HG03060 (cell line): ENCODE measurements around the gene DLGAP1.
"Not testable (repeated sequence)": the region's sequence is repeated elsewhere in the genome, so short reads cannot be mapped to it uniquely, and the experiment has no call there.

Experiments used
- ATAC-seq: cut with Tn5 transposase; IDR thresholded peaks from one replicate; pipeline ENCODE4 v1.9.1; 2021; ENCODE audit warnings: low read depth, moderate number of reproducible peaks; ENCODE audit not compliant: unreplicated experiment

DLGAP1 gene

GRCh38 chr18:3584266-3584861 lies 870.7 kb downstream of the DLGAP1 start:
- ATAC-seq, result no peak

GRCh38 chr18:3583873-3584247 lies 871.2 kb downstream of the DLGAP1 start:
- ATAC-seq, result no peak

DNA sequence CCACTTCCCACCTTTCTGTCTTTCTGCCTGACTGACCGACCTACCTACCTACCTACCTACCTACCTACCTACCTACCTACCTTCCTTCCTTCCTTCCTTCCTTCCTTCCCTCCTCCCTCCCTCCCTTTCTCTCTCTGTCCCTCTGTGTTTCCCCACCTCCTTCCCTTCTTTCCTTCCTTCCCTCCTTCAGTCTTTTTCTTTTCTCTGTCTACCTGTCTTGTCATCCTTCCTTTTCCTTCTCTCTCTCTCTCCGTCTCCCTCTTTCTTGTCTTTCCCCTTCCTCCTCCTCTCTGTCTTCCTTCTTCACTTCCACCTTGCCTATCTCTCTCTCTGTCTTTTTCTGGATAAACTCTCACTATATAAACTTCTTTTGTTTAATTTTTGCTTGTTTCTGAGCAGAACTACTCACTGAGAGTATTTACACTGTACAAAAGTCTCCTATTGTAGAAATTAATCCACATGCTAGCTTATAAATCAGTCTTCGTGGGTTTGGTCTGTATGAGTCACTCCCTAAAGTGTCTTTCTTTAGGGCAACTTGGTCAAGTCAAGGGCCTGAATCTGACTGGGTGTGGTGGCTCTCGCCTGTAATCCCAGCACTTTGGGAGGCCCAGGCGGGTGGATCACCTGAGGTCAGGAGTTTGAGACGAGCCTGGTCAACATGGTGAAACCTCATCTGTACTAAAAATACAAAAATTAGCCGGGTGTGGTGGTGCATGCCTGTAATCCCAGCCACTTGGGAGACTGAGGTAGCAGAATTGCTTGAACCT lies 871.8 kb downstream of the DLGAP1 start:
- not testable (repeated sequence) for ATAC-seq

DNA sequence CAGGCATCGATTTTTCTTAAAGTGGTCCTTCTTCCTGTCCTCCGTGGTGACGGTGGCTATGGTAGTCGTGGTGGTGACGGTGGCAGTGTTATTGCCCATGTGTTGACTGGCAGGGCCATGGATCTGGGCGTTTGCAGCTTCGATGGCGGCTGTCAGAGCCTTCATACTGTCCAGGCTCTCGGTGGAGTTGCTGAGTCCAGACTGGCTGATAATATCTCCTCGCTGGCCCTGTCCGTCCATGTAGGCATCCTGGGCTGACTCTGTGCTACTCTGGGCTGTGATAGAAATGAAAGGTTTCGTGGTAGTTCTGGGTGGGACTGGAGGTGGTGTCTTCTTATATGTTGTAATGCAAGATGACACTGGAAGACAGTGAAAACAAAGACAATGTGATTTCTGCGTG lies 873.2 kb downstream of the DLGAP1 start:
- ATAC-seq, result no peak

- not testable (repeated sequence) for ATAC-seq
These were observed 874.5 kb downstream of the DLGAP1 start for GRCh38 chr18:3580523-3581025.

GRCh38 chr18:3579701-3580100 lies 875.4 kb downstream of the DLGAP1 start:
- no peak for ATAC-seq

GRCh38 chr18:3578621-3579020 lies 876.5 kb downstream of the DLGAP1 start:
- ATAC-seq, result no peak

DNA sequence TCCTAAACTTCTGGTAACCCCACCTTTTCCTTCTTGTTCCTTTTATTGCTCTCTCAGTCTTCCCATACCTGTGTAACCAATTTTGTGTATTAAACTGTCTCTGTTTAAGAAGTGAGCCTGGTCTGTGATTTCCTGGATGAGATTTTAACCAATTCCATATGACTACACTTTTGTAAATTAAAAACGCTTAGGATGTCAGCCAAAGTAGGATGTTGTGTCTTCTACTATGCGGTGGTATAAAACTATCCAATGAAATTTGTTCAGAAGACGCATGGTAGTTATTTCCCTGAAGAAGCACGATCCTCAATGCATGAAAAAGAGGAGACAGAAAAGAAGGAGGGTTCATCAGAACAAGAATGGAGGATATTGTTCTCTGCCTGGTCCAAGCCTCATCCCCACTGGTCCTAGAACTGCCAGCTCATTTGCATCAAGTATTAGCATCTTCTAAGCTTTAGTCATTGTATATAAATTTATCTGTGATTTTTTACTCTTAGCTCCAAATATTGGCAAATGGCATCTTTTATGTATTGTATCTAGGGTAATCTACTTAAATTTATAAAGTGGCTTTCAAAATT lies 877.7 kb downstream of the DLGAP1 start:
- ATAC-seq, result no peak

DNA sequence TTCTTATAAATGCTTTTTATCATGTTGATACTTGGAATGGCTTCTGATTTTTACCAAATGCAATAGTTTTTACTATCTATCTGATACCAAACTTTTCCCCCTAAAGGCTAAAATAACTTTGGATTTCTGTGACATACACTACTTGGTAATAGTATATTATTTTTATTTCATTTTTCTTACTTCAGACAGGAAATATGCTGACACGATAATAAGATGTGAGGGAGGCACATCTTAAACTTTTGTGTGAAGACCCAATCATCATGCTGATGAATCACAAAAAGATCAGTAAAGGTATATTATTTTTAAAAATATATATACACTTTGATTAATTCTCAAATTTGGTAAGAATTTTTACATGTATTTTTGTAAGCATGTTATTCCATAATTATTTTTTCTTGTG lies 882.3 kb downstream of the DLGAP1 start:
- no peak for ATAC-seq

- no peak for ATAC-seq
These were observed 888.3 kb downstream of the DLGAP1 start for GRCh38 chr18:3566851-3567250.

DNA sequence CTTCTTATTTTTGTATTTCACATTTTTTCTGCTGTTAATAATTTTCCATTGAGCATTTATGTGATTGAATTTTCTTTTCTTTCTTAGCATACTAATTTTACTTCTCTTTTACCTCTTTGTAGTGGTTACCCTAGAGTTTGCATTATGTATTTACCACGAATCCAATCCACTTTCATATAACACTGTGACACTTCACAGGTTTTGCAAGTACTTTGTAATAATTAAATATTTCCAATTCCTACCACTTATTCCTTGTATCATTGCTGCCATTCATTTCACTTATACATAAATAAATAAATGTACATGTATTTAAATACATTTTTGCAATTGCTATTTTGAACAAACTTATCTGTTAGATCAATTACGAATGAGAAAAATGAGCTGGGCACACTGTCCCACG lies 894.4 kb downstream of the DLGAP1 start:
- ATAC-seq, result no peak

DNA sequence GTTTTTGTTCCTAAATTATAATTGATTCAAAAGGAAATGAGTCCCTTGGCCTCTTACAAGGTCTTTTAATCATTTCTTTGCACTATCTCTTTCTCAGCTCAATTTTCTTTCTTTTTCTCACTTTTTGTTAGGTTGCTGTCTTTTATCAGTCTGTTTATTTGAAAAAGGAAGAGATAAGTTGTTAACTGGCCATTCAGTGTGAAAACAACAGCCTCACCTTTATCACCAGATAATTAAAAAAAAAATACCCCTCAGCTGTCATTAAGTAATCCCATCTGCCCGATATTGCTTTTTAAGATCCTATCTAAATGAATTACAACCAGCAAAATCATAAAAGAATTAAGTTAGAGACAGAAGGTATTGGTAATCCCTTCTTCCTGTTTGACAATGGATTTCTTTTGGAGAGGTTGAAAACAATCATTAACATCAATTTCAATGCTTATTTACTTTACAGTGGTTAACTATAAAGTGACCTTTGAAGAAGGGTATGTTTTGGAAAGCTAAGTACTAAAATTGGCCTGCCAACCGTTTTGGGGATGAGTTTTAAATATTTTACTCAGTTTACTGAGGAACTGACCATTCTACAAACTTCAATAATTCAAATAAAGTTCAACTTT lies 900.2 kb downstream of the DLGAP1 start:
- ATAC-seq, result no peak

DNA sequence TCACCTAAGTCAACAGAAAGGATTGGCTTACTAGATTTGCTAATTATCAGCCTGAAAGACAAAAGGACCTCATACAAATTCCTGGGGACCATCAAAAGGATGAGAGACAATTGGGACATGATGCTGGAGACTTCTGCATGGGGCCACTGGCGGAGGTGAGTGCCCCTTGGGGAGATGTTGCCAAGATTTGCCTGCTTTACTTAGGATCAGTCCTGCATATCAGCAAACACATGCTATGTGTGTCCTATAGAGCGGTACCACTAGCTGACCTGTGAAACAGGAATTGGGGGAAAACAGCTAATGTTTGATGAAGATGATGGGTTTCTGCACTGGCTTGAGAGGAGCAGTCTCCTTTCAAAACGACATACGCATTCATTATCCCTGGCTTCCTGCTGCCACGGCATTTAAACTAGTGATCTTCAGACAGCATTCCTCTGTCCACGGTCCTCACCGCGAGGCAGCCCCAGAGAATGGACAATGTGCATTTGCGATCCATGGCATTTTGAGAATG lies 901.0 kb downstream of the DLGAP1 start:
- ATAC-seq, result no peak

DNA sequence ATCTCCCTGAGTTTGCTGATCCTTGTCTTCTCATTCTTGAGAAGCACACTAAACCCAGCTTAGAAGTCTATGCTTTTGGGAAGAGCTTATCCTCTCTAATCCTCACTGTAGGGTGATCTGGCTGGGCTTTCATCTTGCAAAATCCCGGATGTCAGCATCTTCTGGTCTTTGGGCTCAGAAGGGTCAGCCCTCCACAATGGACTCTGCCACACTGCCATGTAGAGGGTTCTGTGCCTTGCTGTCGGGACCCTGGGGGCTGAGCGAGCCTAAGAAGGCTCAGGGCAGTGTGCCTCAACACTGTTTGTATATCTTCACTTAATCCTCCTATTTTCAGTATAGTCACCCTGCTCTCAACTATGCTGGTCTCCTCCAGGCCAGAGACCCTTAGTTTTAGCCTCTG lies 902.8 kb downstream of the DLGAP1 start:
- ATAC-seq, result no peak

DNA sequence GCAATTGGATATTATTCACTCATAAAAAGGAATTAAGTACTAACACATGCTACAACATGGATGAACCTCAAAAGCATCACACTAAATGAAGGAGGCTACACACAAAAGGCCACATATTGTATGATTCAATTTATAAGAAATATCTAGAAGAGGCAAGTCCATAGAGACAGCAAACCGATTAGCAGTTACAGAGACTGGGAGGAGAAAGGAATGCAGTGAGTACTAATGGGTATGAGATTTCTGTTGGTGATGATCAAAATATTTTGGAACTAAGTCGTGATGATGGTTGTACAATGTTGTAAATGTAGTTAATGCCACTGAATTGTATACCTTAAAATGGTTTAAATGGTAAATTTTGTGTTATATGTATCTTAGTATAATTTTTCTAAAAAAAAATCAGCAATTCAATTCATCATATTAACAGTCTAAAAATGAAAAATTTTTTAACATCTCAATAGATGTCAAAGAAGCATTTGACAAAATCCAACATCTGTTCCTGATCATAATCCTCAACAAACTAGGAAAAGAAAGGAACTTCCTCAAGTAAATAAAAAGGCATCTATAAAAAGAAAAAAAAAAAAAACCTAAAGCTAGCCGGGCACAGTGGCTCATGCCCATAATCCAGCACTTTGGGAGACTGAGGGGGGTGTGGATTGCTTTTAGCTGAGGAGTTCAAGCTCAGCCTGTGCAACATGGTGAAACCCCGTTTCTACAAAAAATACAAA lies 907.1 kb downstream of the DLGAP1 start:
- no peak for ATAC-seq

- no peak for ATAC-seq
These were observed 909.0 kb downstream of the DLGAP1 start for GRCh38 chr18:3546106-3546505.

GRCh38 chr18:3544537-3544936 lies 910.6 kb downstream of the DLGAP1 start:
- ATAC-seq, result no peak

- no peak for ATAC-seq
These were observed 913.3 kb downstream of the DLGAP1 start for GRCh38 chr18:3541549-3542386.

DNA sequence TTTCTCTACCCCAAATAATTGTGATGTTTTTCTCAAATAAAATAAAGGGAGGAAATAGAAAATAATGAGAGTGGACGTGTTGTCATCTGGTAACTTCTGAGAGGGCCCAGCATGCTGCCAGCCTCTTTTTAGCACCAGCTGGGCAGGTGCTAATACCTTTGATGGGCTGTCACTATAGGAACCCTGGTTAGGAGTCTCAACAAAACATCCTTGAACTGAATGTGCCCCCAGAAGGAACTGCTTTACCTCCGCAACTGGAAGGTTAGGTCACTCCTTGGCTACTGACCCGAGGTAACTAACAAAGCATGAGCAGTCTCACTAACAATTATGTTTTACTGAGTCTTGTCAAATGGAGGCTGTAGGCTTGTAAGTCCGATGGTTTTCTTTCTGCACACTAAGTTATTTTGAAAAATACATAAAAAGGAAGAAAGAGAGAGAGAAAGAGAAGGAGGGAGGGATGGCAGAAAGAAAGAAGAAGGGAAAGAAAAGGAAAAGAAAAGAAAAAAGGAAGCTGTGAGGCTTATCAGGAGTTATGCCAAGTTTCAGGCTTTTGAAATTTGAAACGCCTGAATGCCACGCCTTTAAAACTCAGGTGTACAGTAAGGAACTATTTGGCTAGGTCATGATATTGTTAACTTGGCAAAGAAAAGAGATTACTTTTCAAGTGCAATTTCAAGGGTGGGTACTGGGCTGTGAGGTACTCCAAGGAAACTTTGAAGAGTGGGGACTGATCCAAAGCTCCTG lies 914.1 kb downstream of the DLGAP1 start:
- ATAC-seq, result no peak
